K562 (cell line): Measurements from ENCODE around the gene HSPH1. TPM values are rescaled to one million over a fixed set of nuclear protein-coding genes. Genes with fewer than 3 reads are reported as not detected.

Experiments
- ATAC-seq: fragments of 200-7000 bp; cut with Tn5 transposase; 3 replicates; pipeline ENCODE4 v1.9.1; 2020; ENCODE audit warnings: moderate library complexity
- BruUV-seq: library from RNA; stranded (reverse); fragments of 400-500 nt; replicated peaks from 2 replicates; lab custom pipeline; 2021; lab: Mats Ljungman, UMichigan
- CTCF ChIA-PET: fragments of 300-600 bp; formaldehyde crosslinking; extraction: SDS; loops from one replicate; lab custom pipeline; 2021; ENCODE audit warnings: low intra/inter-chr PET ratio; lab: Yijun Ruan, JAX
- POLR2A ChIA-PET: fragments of 300-600, 350-650 bp; sonication (Branson Sonifier 250); formaldehyde crosslinking; extraction: SDS; loops from one replicate; lab custom pipeline; 2021; ENCODE audit warnings: antibody characterized with exemption, inconsistent platforms; lab: Yijun Ruan, JAX
- DNase-seq, 4 experiments: peaks; one replicate each; pipeline versions ENCODE4 v3.0.0 to v3.0.0-alpha.2; 2011 to 2018; ENCODE audit warnings: low spot score in 3 of 4, mixed read lengths in 3 of 4; ENCODE audit errors: extremely low read depth in 1 of 4
- FAIRE-seq: peaks from 2 replicates; lab custom pipeline; 2011; peaks lifted over from hg19 to GRCh38; lab: Jason Lieb, UNC
- H2AFZ ChIP-seq: 2 replicates; pipeline ENCODE4 v1.6.0; 2011; ENCODE audit warnings: low read depth, low read length, control low read depth, inconsistent platforms
- H3K27ac ChIP-seq: fragments of 200-600 bp; 3 replicates; pipeline ENCODE4 v1.8.0; 2011; ENCODE audit warnings: low read depth, mild to moderate bottlenecking, control low read depth, inconsistent platforms, low read length, moderate library complexity, mixed read lengths; ENCODE audit errors: extremely low read depth
- H3K27me3 ChIP-seq, 2 experiments: fragments of 300-600 bp in 1 of 2; 2 replicates in 1 of 2; 3 replicates in 1 of 2; pipeline versions ENCODE4 v1.6.0 to v1.8.0; 2011; ENCODE audit warnings: inconsistent platforms in 2 of 2, low read length in 2 of 2, mild to moderate bottlenecking in 1 of 2, mixed read lengths in 1 of 2, moderate library complexity in 1 of 2; ENCODE audit not compliant: control insufficient read depth in 2 of 2, insufficient read depth in 2 of 2
- H3K36me3 ChIP-seq: fragments of 300-600 bp; 3 replicates; pipeline ENCODE4 v1.8.0; 2011; ENCODE audit warnings: mild to moderate bottlenecking, low read length, inconsistent platforms; ENCODE audit not compliant: control insufficient read depth, insufficient read depth
- H3K4me1 ChIP-seq, 2 experiments: fragments of 200-600 bp in 1 of 2; replicated peaks in 1 of 2; 2 replicates in 1 of 2; 3 replicates in 1 of 2; pipeline versions ENCODE4 v1.5.1 to v1.8.0; 2011; ENCODE audit warnings: inconsistent platforms in 2 of 2, low read length in 2 of 2, mild to moderate bottlenecking in 1 of 2, mixed read lengths in 1 of 2, moderate library complexity in 1 of 2; ENCODE audit not compliant: control insufficient read depth in 2 of 2, insufficient read depth in 2 of 2
- H3K4me2 ChIP-seq: 2 replicates; pipeline ENCODE4 v1.6.1; 2011; ENCODE audit warnings: low read length, control low read depth, inconsistent platforms, mixed read lengths; ENCODE audit not compliant: insufficient read depth
- H3K4me3 ChIP-seq: fragments of 200-600 bp; sonication (generic), shearing (Covaris generic); 2 replicates; pipeline ENCODE4 v1.5.1; 2016; ENCODE audit warnings: control low read depth, inconsistent platforms
- H3K79me2 ChIP-seq: fragments of 200-600 bp; 3 replicates; pipeline ENCODE4 v1.8.0; 2011; ENCODE audit warnings: low read length, inconsistent platforms; ENCODE audit not compliant: control insufficient read depth, insufficient read depth
- H3K9ac ChIP-seq, 2 experiments: 2 replicates each; pipeline versions ENCODE4 v1.6.0 to v1.6.1; 2011; ENCODE audit warnings: low read depth in 2 of 2, low read length in 2 of 2, control low read depth in 1 of 2, inconsistent platforms in 1 of 2, mild to moderate bottlenecking in 1 of 2, mixed read lengths in 1 of 2; ENCODE audit not compliant: insufficient read depth in 1 of 2
- H3K9me1 ChIP-seq: one replicate; pipeline ENCODE4 v1.6.0; 2011; ENCODE audit warnings: inconsistent platforms, mild to moderate bottlenecking, low read length, moderate library complexity; ENCODE audit not compliant: control insufficient read depth, insufficient read depth
- H3K9me3 ChIP-seq: replicated peaks from 2 replicates; pipeline ENCODE4 v1.5.1; 2011; ENCODE audit warnings: low read depth, low read length, inconsistent platforms; ENCODE audit not compliant: control insufficient read depth, insufficient read depth
- H4K20me1 ChIP-seq: replicated peaks from 2 replicates; pipeline ENCODE4 v1.6.1; 2011; ENCODE audit warnings: low read length, inconsistent platforms, mixed read lengths; ENCODE audit not compliant: control insufficient read depth, insufficient read depth
- ETV6 ChIP-seq, 3 experiments: fragments of 150-350 bp in 1 of 3; sonication (generic) in 1 of 3; formaldehyde crosslinking in 1 of 3; IDR thresholded peaks; 2 replicates each; pipeline versions ENCODE4 v1.6.1 to v1.8.0; 2014 to 2022; ENCODE audit warnings: borderline replicate concordance in 2 of 3, low read depth in 2 of 3, antibody characterized with exemption in 1 of 3, low read length in 1 of 3, mild to moderate bottlenecking in 1 of 3, missing genetic modification reagents in 1 of 3
- FOS ChIP-seq: IDR thresholded peaks from 3 replicates; pipeline ENCODE4 v1.6.1; 2011; ENCODE audit not compliant: insufficient read length; ENCODE audit errors: extremely low read depth
- RBFOX2 ChIP-seq: fragments of 200-400 bp; formaldehyde crosslinking; IDR thresholded peaks from 2 replicates; pipeline ENCODE4 v1.6.1; 2017; ENCODE audit warnings: low read depth, mild to moderate bottlenecking, low read length, moderate library complexity
- SRF ChIP-seq, 2 experiments: fragments of 250-450, 450-650 bp in 1 of 2; sonication (Bioruptor Pico) in 1 of 2; sonication (generic) in 1 of 2; formaldehyde crosslinking; IDR thresholded peaks; 2 replicates each; pipeline versions ENCODE4 v1.5.0 to v1.5.1; 2020 to 2022; ENCODE audit warnings: mild to moderate bottlenecking in 1 of 2, missing genetic modification reagents in 1 of 2
- THRA ChIP-seq: fragments of 450-650 bp; IDR thresholded peaks from 2 replicates; pipeline ENCODE4 v1.6.1; 2017; ENCODE audit warnings: mild to moderate bottlenecking, moderate library complexity
- ZEB2 ChIP-seq: fragments of 450-650 bp; IDR thresholded peaks from 2 replicates; pipeline ENCODE4 v1.6.1; 2016
- ZNF184 ChIP-seq: sonication (generic); formaldehyde crosslinking; IDR thresholded peaks from 2 replicates; pipeline ENCODE4 v1.5.0; 2020; ENCODE audit warnings: missing genetic modification reagents
- WGBS: fragments of 100-300 bp; shearing (Covaris generic); methylation state at CpG from one replicate; pipeline ENCODE4 v1.1.6; 2016; ENCODE audit warnings: low coverage, mixed read lengths; ENCODE audit not compliant: insufficient coverage; ENCODE audit errors: missing lambda C conversion rate; 5-methylcytosine and 5-hydroxymethylcytosine counted together
- in situ Hi-C: fragments of 300-500 bp; cut with MboI; formaldehyde crosslinking; loops from 4 replicates; pipeline ENCODE4 v1.15.0; 2018; ENCODE audit warnings: inconsistent platforms, mixed read lengths
- intact Hi-C: fragments of 100-400 bp; cut with micrococcal nuclease; formaldehyde crosslinking; loops from 2 replicates; pipeline ENCODE4 v1.14.2; 2022
- polyA plus RNA-seq, 8 experiments: library from polyadenylated mRNA; depleted of rRNA in 4 of 8; stranded (reverse) in 5 of 8; unstranded in 3 of 8; fragments of >200 nt; fragmentation: Nextera tagmentation in 2 of 8; fragmentation: Illumina TruSeq in 1 of 8; extraction: Ambion mirVana in 2 of 8; extraction: Trizol in 1 of 8; gene quantifications; 2 replicates each; pipeline versions ENCODE4 v1.2.1 to v1.2.3, GENCODE V29; 2011 to 2014; ENCODE audit warnings: inconsistent platforms in 1 of 8, missing spikeins in 1 of 8
- total RNA-seq, 7 experiments: library from RNA; depleted of rRNA in 6 of 7; stranded (reverse); fragments of >200 nt in 6 of 7; fragmentation: Illumina TruSeq in 2 of 7; extraction: Trizol in 2 of 7; gene quantifications; 2 replicates each; pipeline versions ENCODE4 v1.2.1 to v1.2.3, GENCODE V29; 2011 to 2021; ENCODE audit warnings: low replicate concordance in 1 of 7
- TF ChIP-seq, protein P1 (sequence below): sonication (generic); formaldehyde crosslinking; IDR thresholded peaks from 2 replicates; pipeline ENCODE4 v1.8.1; 2023; ENCODE audit warnings: mild to moderate bottlenecking, missing genetic modification reagents

HSPH1 gene
- total and polyA plus RNA-seq, 9 of the 15 experiments (the other 6 are each of a cell fraction or from before 2014, with no cell fraction given): 34.6 to 104 (median 64.7) TPM

GRCh38 chr13:31195616-31196015, 33.9 kb upstream of the HSPH1 start:
- H3K79me2 ChIP-seq: no peaks in the 10 kb centered on the region
- H3K9me3 ChIP-seq: 0 out of 2 replicates have a peak, but pooled peaks cover 2% of the 10 kb centered on the region
- no peak overlapping the region for H3K9ac ChIP-seq
- intact Hi-C loops: loop anchor here (10.0 kb wide), 1 partner anchor 229 kb away; no protein-coding TSS in a partner anchor
- no peak for DNase-seq
- no peak overlapping the region for H3K27ac ChIP-seq
- H3K4me3 ChIP-seq: no peak overlapping the region
- no peak for ATAC-seq
- in situ Hi-C loops: no loop called here
- ChIA-PET CTCF (no interaction called here), POLR2A (no interaction called here)
- no peak overlapping the region for H3K4me2 ChIP-seq
- H2AFZ ChIP-seq: no peak overlapping the region
- no peaks in the 10 kb centered on the region for H3K36me3 ChIP-seq
- 20% methylated on average over 4 of the region's 4 CpGs for WGBS
- peaks cover 0 to 9% of the 10 kb centered on the region in 2 experiments; a peak in 1 of 5 replicates for H3K4me1 ChIP-seq
- no peaks in the 10 kb centered on the region for H4K20me1 ChIP-seq
- H3K9me1 ChIP-seq: no peaks in the 10 kb centered on the region
- BruUV-seq: no TSS peak
- no peak for TF ChIP-seq THRA
- TF ChIP-seq FOS: no peak
- no peak for TF ChIP-seq SRF (CRISPR knock-in tag; IDR thresholded peaks at IDR 0.05)
- no peak for TF ChIP-seq RBFOX2
- TF ChIP-seq ZEB2: no peak
- TF ChIP-seq, protein P1, sequence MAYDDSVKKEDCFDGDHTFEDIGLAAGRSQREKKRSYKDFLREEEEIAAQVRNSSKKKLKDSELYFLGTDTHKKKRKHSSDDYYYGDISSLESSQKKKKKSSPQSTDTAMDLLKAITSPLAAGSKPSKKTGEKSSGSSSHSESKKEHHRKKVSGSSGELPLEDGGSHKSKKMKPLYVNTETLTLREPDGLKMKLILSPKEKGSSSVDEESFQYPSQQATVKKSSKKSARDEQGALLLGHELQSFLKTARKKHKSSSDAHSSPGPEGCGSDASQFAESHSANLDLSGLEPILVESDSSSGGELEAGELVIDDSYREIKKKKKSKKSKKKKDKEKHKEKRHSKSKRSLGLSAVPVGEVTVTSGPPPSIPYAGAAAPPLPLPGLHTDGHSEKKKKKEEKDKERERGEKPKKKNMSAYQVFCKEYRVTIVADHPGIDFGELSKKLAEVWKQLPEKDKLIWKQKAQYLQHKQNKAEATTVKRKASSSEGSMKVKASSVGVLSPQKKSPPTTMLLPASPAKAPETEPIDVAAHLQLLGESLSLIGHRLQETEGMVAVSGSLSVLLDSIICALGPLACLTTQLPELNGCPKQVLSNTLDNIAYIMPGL (CRISPR knock-in tag): no peak
- TF ChIP-seq ETV6 (IDR thresholded peaks at IDR 0.05; ENCODE audit: borderline replicate concordance in 1 of 2, low read depth in 2 of 2, low read length in 1 of 2): no peak
- no peak for TF ChIP-seq ETV6 (CRISPR knock-in tag; IDR thresholded peaks at IDR 0.05; ENCODE audit: borderline replicate concordance)
- no peak for TF ChIP-seq ZNF184
- FAIRE-seq: no peak
- H3K27me3 ChIP-seq: peaks cover 2 to 4% of the 10 kb centered on the region in 2 experiments; a peak in 2 of 5 replicates
